ENCODE data around the gene GNG7. TPM values are rescaled to one million over a fixed set of nuclear protein-coding genes. Genes with fewer than 3 reads are reported as not detected.
"Not testable (repeated sequence)": the region's sequence is repeated elsewhere in the genome, so short reads cannot be mapped to it uniquely, and the experiment has no call there.

The GNG7 gene
- polyA plus RNA-seq, 1 of the 3 experiments (the other 2 are of a cell fraction), result 2.2 TPM

DNA sequence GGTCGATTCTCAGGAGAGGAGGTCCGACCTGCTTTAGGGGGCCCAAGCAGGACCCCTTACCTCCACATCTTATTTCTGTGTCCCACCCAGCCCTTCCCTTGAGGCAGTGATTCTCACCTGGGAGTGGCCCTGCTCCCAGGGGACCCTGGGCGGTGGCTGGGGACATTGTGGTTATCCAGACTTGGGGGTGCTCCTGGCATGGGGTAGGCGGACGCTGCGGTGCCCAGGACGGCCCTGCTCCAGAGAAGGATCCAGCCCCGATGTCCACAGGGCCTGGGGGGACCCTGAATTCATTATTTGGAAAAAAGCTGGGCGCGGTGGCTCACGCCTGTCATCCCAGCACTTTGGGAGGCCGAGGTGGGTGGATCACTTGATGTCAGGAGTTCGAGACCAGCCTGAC, 142.1 kb downstream of the GNG7 start:
- WGBS (ENCODE audit: low lambda C conversion rate), result 100% methylated on average over 5 of the region's 13 CpGs

DNA sequence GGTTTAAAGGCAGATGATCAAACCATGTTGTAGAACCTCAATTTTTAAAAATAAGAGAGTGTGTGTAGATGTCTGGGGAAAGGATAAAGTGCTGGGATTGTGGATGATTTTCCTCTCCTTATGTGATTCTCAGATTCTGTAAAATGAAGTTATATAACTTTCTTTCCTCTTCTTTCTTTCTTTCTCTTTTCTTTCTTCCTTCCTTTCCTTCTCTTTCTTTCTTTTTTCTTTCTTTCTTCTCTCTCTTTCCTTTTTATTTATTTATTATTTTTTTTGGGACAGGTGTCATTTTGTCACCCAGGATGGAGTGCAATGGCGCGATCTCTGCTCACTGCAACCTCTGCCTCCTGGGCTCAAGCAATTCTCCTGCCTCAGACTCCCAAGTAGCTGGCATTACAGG, 144.0 kb downstream of the GNG7 start:
- no peak for TF ChIP-seq POLR2AphosphoS5 (IDR thresholded peaks at IDR 0.05; ENCODE audit: low read depth, low read length)
- TF ChIP-seq CHD2 (IDR thresholded peaks at IDR 0.05; ENCODE audit: low read length, partially characterized antibody), result no peak
- TF ChIP-seq MXI1 (IDR thresholded peaks at IDR 0.05; ENCODE audit: low read depth, low read length), result no peak
- no peak for TF ChIP-seq RCOR1 (IDR thresholded peaks at IDR 0.05; ENCODE audit: low read length)
- no peak for TF ChIP-seq NFIC (IDR thresholded peaks at IDR 0.05; ENCODE audit: borderline replicate concordance)
- TF ChIP-seq, protein P1, sequence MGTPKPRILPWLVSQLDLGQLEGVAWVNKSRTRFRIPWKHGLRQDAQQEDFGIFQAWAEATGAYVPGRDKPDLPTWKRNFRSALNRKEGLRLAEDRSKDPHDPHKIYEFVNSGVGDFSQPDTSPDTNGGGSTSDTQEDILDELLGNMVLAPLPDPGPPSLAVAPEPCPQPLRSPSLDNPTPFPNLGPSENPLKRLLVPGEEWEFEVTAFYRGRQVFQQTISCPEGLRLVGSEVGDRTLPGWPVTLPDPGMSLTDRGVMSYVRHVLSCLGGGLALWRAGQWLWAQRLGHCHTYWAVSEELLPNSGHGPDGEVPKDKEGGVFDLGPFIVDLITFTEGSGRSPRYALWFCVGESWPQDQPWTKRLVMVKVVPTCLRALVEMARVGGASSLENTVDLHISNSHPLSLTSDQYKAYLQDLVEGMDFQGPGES (IDR thresholded peaks at IDR 0.05; ENCODE audit: low read depth, low read length), result no peak
- no peak for TF ChIP-seq FOXM1 (IDR thresholded peaks at IDR 0.05; ENCODE audit: low read depth)
- TF ChIP-seq ELF1 (IDR thresholded peaks at IDR 0.05), result no peak
- TF ChIP-seq FOSL2 (IDR thresholded peaks at IDR 0.05; ENCODE audit: borderline replicate concordance, low read depth), result no peak
- no peak for TF ChIP-seq SMC3 (IDR thresholded peaks at IDR 0.05; ENCODE audit: low read depth, low read length)
- no peak for TF ChIP-seq MEF2A (IDR thresholded peaks at IDR 0.05; ENCODE audit: borderline replicate concordance, low read depth)
- no peak for TF ChIP-seq TEAD4 (IDR thresholded peaks at IDR 0.05; ENCODE audit: borderline replicate concordance, insufficient read depth)
- TF ChIP-seq, protein P2, sequence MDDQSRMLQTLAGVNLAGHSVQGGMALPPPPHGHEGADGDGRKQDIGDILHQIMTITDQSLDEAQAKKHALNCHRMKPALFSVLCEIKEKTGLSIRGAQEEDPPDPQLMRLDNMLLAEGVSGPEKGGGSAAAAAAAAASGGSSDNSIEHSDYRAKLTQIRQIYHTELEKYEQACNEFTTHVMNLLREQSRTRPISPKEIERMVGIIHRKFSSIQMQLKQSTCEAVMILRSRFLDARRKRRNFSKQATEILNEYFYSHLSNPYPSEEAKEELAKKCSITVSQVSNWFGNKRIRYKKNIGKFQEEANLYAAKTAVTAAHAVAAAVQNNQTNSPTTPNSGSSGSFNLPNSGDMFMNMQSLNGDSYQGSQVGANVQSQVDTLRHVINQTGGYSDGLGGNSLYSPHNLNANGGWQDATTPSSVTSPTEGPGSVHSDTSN (IDR thresholded peaks at IDR 0.05), result no peak
- no peak for TF ChIP-seq GATA2 (CRISPR knock-in tag; IDR thresholded peaks at IDR 0.05)
- TF ChIP-seq TCF12 (IDR thresholded peaks at IDR 0.05), result no peak
- TF ChIP-seq, protein P3, sequence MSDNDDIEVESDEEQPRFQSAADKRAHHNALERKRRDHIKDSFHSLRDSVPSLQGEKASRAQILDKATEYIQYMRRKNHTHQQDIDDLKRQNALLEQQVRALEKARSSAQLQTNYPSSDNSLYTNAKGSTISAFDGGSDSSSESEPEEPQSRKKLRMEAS (IDR thresholded peaks at IDR 0.05; ENCODE audit: low read depth), result no peak
- TF ChIP-seq RXRA (IDR thresholded peaks at IDR 0.05; ENCODE audit: borderline replicate concordance, low read depth), result no peak
- TF ChIP-seq, protein P4, sequence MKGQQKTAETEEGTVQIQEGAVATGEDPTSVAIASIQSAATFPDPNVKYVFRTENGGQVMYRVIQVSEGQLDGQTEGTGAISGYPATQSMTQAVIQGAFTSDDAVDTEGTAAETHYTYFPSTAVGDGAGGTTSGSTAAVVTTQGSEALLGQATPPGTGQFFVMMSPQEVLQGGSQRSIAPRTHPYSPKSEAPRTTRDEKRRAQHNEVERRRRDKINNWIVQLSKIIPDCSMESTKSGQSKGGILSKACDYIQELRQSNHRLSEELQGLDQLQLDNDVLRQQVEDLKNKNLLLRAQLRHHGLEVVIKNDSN (IDR thresholded peaks at IDR 0.05; ENCODE audit: borderline replicate concordance, low read depth), result no peak
- no peak for TF ChIP-seq TAF1 (IDR thresholded peaks at IDR 0.05; ENCODE audit: borderline replicate concordance, low read depth, low read length)
- Histone ChIP-seq H3K79me2 (ENCODE audit: insufficient read depth) (no peaks in the 10 kb centered on the region), H2AFZ (ENCODE audit: low read depth) (no peak overlapping the region), H3K4me2 (no peak overlapping the region), H3F3A (replicated peaks; ENCODE audit: insufficient read depth) (peaks cover 7% of the 10 kb centered on the region), H3K27me3 (ENCODE audit: insufficient read depth) (no peaks in the 10 kb centered on the region), H3K36me3 (replicated peaks in 1 of 2; ENCODE audit: control insufficient read depth in 1 of 2, insufficient read depth in 2 of 2, low read length in 1 of 2) (no peaks in the 10 kb centered on the region), H3K9me2 (no peaks in the 10 kb centered on the region), H3K4me1 (ENCODE audit: control insufficient read depth in 1 of 2, insufficient read depth in 2 of 2, low read depth in 1 of 2, low read length in 1 of 2) (no peaks in the 10 kb centered on the region), H3K9ac (no peak overlapping the region), H3K4me3 (ENCODE audit: low read depth in 2 of 2, low read length in 1 of 2) (no peak overlapping the region), H3K27ac (ENCODE audit: low read depth in 2 of 2, low read length in 1 of 2) (no peak overlapping the region), H4K20me1 (ENCODE audit: insufficient read depth) (no peaks in the 10 kb centered on the region), H3K9me3 (no peaks in the 10 kb centered on the region)
- ChIA-PET CTCF (no interaction called here), POLR2A (no interaction called here)
- 98% methylated on average over 2 of the region's 2 CpGs for WGBS (ENCODE audit: low lambda C conversion rate)
- DNase-seq, result no peak

More for the DNA sequence above, 142.1 kb downstream of the GNG7 start:
- no peaks in the 10 kb centered on the region for H4K20me1 ChIP-seq (ENCODE audit: insufficient read depth)
- no peak overlapping the region for H3K27ac ChIP-seq (ENCODE audit: low read depth in 2 of 2, low read length in 1 of 2)
- H3K4me2 ChIP-seq, result no peak overlapping the region
- H3K9ac ChIP-seq, result no peak overlapping the region
- no peaks in the 10 kb centered on the region for H3K27me3 ChIP-seq (ENCODE audit: insufficient read depth)
- no peaks in the 10 kb centered on the region for H3K9me3 ChIP-seq
- DNase-seq, result no peak
- H3F3A ChIP-seq (replicated peaks; ENCODE audit: insufficient read depth), result no peaks in the 10 kb centered on the region
- no peaks in the 10 kb centered on the region for H3K4me1 ChIP-seq (ENCODE audit: control insufficient read depth in 1 of 2, insufficient read depth in 2 of 2, low read depth in 1 of 2, low read length in 1 of 2)
- no peaks in the 10 kb centered on the region for H3K79me2 ChIP-seq (ENCODE audit: insufficient read depth)
- H3K36me3 ChIP-seq (replicated peaks in 1 of 2; ENCODE audit: control insufficient read depth in 1 of 2, insufficient read depth in 2 of 2, low read length in 1 of 2), result no peaks in the 10 kb centered on the region
- H2AFZ ChIP-seq (ENCODE audit: low read depth), result no peak overlapping the region
- ChIA-PET CTCF (no interaction called here), POLR2A (no interaction called here)
- no peak overlapping the region for H3K4me3 ChIP-seq (ENCODE audit: low read depth in 2 of 2, low read length in 1 of 2)
- no peaks in the 10 kb centered on the region for H3K9me2 ChIP-seq
- no peak for TF ChIP-seq JUND (IDR thresholded peaks at IDR 0.05)
- TF ChIP-seq TEAD4 (IDR thresholded peaks at IDR 0.05; ENCODE audit: borderline replicate concordance, insufficient read depth), result no peak
- no peak for TF ChIP-seq TCF12 (IDR thresholded peaks at IDR 0.05)
- no peak for TF ChIP-seq RFX5 (IDR thresholded peaks at IDR 0.05; ENCODE audit: low read length)
- TF ChIP-seq EP300 (IDR thresholded peaks at IDR 0.05; ENCODE audit: borderline replicate concordance in 1 of 2, low read depth in 1 of 2, low read length in 1 of 2), result no peak

DNA sequence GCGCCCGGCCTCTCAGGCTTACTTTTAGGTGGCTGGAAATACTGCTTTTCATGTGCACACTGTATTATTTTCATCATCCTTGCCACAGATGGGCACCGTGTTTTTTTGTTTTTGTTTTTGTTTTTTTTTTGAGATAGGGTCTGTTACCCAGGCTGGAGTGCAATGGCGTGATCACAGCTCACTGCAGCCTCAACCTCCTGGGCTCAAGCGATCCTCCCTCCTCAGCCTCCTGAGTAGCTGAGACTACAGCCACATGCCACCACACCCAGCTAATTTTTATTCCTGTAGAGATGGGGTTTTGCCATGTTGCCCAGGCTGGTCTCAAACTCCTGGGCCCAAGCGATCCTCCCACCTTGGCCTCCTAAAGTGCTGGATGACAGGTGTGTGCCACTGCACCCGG, 144.4 kb downstream of the GNG7 start:
- WGBS (ENCODE audit: low lambda C conversion rate), result 79% methylated on average over 7 of the region's 7 CpGs
- H3K9me2 ChIP-seq; H3K79me2 ChIP-seq (ENCODE audit: insufficient read depth); H4K20me1 ChIP-seq (ENCODE audit: insufficient read depth); H2AFZ ChIP-seq (ENCODE audit: low read depth); H3K9me3 ChIP-seq; H3F3A ChIP-seq (replicated peaks; ENCODE audit: insufficient read depth); CTCF ChIA-PET; H3K4me1 ChIP-seq (ENCODE audit: control insufficient read depth in 1 of 2, insufficient read depth in 2 of 2, low read depth in 1 of 2, low read length in 1 of 2); H3K4me2 ChIP-seq; DNase-seq; H3K9ac ChIP-seq; H3K27ac ChIP-seq (ENCODE audit: low read depth in 2 of 2, low read length in 1 of 2); H3K27me3 ChIP-seq (ENCODE audit: insufficient read depth); H3K4me3 ChIP-seq (ENCODE audit: low read depth in 2 of 2, low read length in 1 of 2); POLR2A ChIA-PET; H3K36me3 ChIP-seq (replicated peaks in 1 of 2; ENCODE audit: control insufficient read depth in 1 of 2, insufficient read depth in 2 of 2, low read length in 1 of 2): not testable (repeated sequence)
